Measurements from ENCODE around the gene FUT6.

DNA sequence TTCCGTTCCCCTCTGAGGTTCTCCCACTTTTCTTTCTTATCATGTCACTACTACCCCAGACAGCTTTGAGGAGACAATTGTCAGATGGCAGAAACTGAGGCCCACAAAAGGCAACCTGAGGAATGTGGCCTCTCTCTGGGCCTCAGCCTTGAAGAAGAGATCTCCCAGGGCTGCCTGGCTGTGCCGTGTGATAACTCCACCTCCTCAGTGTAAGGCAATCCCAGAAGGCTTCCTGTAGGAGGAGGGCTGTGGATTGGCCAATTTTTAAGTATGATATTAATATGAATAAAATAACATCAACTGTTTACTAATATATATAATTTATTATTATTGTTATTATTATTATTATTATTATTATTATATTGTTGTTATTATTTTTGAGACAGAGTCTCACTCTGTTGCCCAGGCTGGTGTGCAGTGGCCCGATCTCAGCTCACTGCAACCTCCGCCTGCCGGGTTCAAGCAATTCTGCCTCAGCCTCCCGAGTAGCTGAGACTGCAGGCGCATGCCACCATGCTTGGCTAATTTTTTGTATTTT, 44.1 kb downstream of the FUT6 start:
- no peak for TF ChIP-seq YY1 (IDR thresholded peaks at IDR 0.05; ENCODE audit: insufficient read depth, insufficient read length)
- no peak for TF ChIP-seq ZNF274 (IDR thresholded peaks at IDR 0.05; ENCODE audit: low read depth, low read length)
